Measurements from ENCODE around the gene TMEM235.
"Not testable (repeated sequence)": the region's sequence is repeated elsewhere in the genome, so short reads cannot be mapped to it uniquely, and the experiment has no call there.

TMEM235 gene

DNA sequence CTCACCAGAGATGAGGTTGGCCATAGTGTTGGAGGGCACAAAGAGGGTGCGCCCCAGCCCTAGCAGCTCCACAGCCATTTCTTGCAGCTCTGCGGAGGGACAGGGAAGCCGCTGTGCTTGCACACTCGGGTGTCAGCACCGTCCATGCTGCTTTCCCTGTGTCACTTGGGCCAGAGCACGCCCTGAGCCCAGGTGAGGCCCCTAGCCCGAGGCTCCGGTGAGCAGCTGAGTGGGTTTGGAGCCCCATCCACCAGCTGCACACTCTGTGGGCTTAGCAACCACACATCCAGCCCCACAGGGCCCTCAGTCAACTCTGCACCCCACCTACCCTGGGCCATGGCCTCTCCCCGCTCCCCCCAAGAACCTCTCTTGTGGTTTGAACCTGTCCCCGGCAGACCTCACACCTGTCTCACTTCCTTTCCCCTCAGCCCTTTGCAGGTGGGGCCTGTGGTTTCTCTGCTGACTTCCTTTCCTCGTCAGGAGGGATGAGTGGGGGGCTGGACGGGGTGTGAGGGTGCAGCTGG lies 20.7 kb downstream of the TMEM235 start:
- Histone ChIP-seq H3K4me2 (ENCODE audit: low read length) (peak overlapping the region; percentile 49), H3K27ac (ENCODE audit: low read length) (no peak overlapping the region), H3K9ac (ENCODE audit: low read length) (no peak overlapping the region), H4K20me1 (ENCODE audit: insufficient read depth, low read length) (no peaks in the 10 kb centered on the region), H3K9me3 (ENCODE audit: insufficient read depth, low read length) (no peaks in the 10 kb centered on the region), H3K4me1 (ENCODE audit: low read length) (peaks cover 44% of the 10 kb centered on the region), H3K27me3 (ENCODE audit: low read depth, low read length) (peaks cover 17% of the 10 kb centered on the region), H3K4me3 (ENCODE audit: low read length) (peak overlapping the region; percentile 10), H2AFZ (ENCODE audit: low read depth, low read length) (no peak overlapping the region), H3K36me3 (replicated peaks; ENCODE audit: low read depth, low read length) (no peaks in the 10 kb centered on the region), H3K79me2 (ENCODE audit: low read length) (no peaks in the 10 kb centered on the region)
- no peak for TF ChIP-seq EZH2phosphoT487 (IDR thresholded peaks at IDR 0.05; ENCODE audit: low read depth)
- no peak for TF ChIP-seq CTCF (IDR thresholded peaks at IDR 0.05; ENCODE audit: low read depth, low read length)

DNA sequence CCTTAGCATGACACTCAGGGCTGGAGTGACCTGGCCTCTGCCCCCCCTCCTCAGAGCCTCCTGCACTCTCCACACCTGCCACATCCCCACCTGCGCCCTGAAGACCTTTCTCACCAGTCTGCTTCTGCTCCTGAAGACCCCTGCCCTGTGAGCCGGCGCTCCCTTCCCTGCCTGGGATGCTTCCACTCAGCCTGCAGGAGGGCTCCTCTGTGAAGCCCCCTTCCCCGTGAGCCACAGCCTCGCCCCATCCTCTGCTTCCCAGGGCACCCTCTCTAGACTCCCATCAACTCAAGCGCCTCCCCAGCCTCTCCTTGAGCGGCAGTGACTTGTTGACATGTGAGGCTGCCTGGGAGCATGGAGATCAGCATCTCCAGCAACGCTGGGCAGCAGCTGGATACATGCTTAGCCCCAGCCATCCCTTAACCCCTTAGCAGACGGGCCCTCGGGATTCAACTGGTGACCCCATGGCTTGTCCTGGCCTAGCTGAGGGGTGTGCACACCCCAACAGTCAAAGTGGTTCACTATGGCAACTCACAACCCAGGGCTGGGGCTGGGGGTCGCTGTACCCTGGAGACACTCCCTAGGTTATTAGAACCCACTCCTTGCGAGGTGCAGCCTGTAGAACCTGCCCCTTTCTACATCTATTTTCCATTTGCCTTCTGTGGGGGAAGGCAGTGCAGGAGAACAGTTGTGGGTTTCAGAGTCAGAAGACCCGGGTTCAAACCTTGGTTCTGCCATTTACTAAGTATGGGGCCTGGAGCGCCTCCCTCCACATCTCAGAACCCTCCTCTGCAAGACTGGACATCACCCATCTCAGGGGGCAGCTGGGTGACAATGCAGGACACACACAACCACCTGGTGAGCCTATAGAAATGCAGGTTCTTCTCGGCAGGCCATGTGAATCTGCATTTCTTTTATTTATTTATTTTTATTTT lies 21.5 kb downstream of the TMEM235 start:
- no peak overlapping the region for H2AFZ ChIP-seq (ENCODE audit: low read depth, low read length)
- TF ChIP-seq EZH2phosphoT487 (IDR thresholded peaks at IDR 0.05; ENCODE audit: low read depth) (no peak), CTCF (IDR thresholded peaks at IDR 0.05; ENCODE audit: low read depth, low read length) (no peak)
- H3K4me3 ChIP-seq (ENCODE audit: low read length) = 0 out of 2 replicates have a peak overlapping the region, but pooled peaks have one; percentile 10
- peaks cover 17% of the 10 kb centered on the region for H3K27me3 ChIP-seq (ENCODE audit: low read depth, low read length)
- H3K79me2 ChIP-seq (ENCODE audit: low read length) = no peaks in the 10 kb centered on the region
- H4K20me1 ChIP-seq (ENCODE audit: insufficient read depth, low read length) = no peaks in the 10 kb centered on the region
- no peaks in the 10 kb centered on the region for H3K9me3 ChIP-seq (ENCODE audit: insufficient read depth, low read length)
- H3K9ac ChIP-seq (ENCODE audit: low read length) = no peak overlapping the region
- H3K4me1 ChIP-seq (ENCODE audit: low read length) = peaks cover 52% of the 10 kb centered on the region
- peak overlapping the region; percentile 49 for H3K4me2 ChIP-seq (ENCODE audit: low read length)
- no peaks in the 10 kb centered on the region for H3K36me3 ChIP-seq (replicated peaks; ENCODE audit: low read depth, low read length)
- no peak overlapping the region for H3K27ac ChIP-seq (ENCODE audit: low read length)

DNA sequence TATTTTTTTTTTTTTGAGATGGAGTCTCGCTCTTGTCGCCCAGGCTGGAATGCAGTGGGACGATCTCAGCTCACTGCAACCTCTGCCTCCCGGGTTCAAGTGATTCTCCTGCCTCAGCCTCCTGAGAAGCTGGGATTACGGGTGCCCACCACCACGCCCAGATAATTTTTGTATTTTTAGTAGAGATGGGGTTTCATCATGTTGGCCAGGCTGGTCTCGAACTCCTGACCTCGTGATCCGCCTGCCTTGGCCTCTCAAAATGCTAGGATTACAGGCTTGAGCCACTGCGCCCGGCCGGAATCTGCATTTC lies 22.2 kb downstream of the TMEM235 start:
- not testable (repeated sequence) for H3K9me3 ChIP-seq (ENCODE audit: insufficient read depth, low read length); H4K20me1 ChIP-seq (ENCODE audit: insufficient read depth, low read length); H3K27ac ChIP-seq (ENCODE audit: low read length); H2AFZ ChIP-seq (ENCODE audit: low read depth, low read length); H3K79me2 ChIP-seq (ENCODE audit: low read length); H3K9ac ChIP-seq (ENCODE audit: low read length); H3K36me3 ChIP-seq (replicated peaks; ENCODE audit: low read depth, low read length)
- Histone ChIP-seq H3K4me2 (ENCODE audit: low read length) (peak overlapping the region; percentile 71), H3K4me1 (ENCODE audit: low read length) (peaks cover 58% of the 10 kb centered on the region), H3K27me3 (ENCODE audit: low read depth, low read length) (peaks cover 17% of the 10 kb centered on the region), H3K4me3 (ENCODE audit: low read length) (peak overlapping the region; percentile 92)

DNA sequence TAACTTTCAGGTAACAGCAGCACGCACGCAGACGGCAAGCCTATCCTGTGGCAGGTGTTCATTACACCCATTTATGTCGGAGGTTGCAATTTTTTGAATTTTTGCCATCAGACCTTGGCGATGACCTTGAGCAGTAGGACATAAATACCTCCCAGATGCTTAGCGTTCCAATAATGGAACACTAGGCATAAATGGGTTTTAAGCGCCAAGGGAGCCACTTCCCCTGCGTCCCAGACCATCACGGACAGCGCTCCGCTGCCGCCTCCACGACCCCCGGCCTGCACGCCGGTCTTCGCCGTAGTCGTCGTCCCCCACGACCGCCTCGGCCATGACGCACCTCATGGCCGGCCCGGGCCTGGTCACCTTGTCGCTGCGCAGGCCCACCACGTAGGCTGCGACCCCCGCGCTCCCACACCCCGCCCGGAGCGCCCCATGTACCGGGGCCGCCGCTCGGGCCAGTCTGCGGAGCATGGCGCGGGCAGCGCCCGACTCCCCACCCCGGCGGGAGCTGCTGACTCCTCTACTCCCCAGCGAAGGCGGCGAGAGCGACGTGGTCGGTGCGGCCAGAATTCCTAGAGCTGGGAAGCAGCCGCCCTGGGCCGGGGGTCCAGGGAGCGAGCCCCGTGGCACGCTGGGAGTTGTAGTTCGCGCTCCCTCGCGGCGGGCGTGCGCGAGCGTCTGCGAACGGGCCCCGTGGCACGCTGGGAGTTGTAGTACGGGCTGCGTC lies 22.7 kb downstream of the TMEM235 start:
- TF ChIP-seq CTCF (IDR thresholded peaks at IDR 0.05; ENCODE audit: low read depth, low read length) = no peak
- TF ChIP-seq EZH2phosphoT487 (IDR thresholded peaks at IDR 0.05; ENCODE audit: low read depth) = no peak
- Histone ChIP-seq H3K4me2 (ENCODE audit: low read length) (peak overlapping the region; percentile 71), H3K27ac (ENCODE audit: low read length) (no peak overlapping the region), H3K36me3 (replicated peaks; ENCODE audit: low read depth, low read length) (no peaks in the 10 kb centered on the region), H3K27me3 (ENCODE audit: low read depth, low read length) (peaks cover 17% of the 10 kb centered on the region), H3K79me2 (ENCODE audit: low read length) (no peaks in the 10 kb centered on the region), H4K20me1 (ENCODE audit: insufficient read depth, low read length) (no peaks in the 10 kb centered on the region), H3K9ac (ENCODE audit: low read length) (peak overlapping the region; percentile 75), H2AFZ (ENCODE audit: low read depth, low read length) (peak overlapping the region; percentile 98), H3K4me3 (ENCODE audit: low read length) (peak overlapping the region; percentile 92), H3K4me1 (ENCODE audit: low read length) (peaks cover 62% of the 10 kb centered on the region), H3K9me3 (ENCODE audit: insufficient read depth, low read length) (no peaks in the 10 kb centered on the region)
